H1 (cell line): ENCODE data around the gene NBAS. TPM values are rescaled to one million over a fixed set of nuclear protein-coding genes. Genes with fewer than 3 reads are reported as not detected.

ENCODE experiments used
- CTCF ChIA-PET: fragments of 300-600 bp; sonication (Branson Sonifier 250); formaldehyde crosslinking; loops from one replicate; lab custom pipeline; 2021; ENCODE audit not compliant: partially characterized antibody; lab: Charles Lee
- POLR2A ChIA-PET: fragments of 300-600 bp; sonication (Branson Sonifier 250); formaldehyde crosslinking; loops from one replicate; lab custom pipeline; 2021; ENCODE audit warnings: inconsistent platforms; ENCODE audit not compliant: partially characterized antibody; lab: Charles Lee
- DNase-seq, 2 experiments: peaks; one replicate each; pipeline versions ENCODE4 v3.0.0 to v3.0.0-alpha.2; 2010 to 2022; ENCODE audit warnings: low spot score in 2 of 2, low read depth in 1 of 2, mixed read lengths in 1 of 2
- FAIRE-seq: peaks from 2 replicates; lab custom pipeline; 2011; peaks lifted over from hg19 to GRCh38; lab: Jason Lieb, UNC
- H2AFZ ChIP-seq: 2 replicates; pipeline ENCODE4 v1.8.1; 2012; ENCODE audit warnings: low read length, inconsistent platforms
- H2AK5ac ChIP-seq: 2 replicates; pipeline ENCODE4 v1.6.1; 2013; ENCODE audit warnings: low read depth, low read length
- H2BK120ac ChIP-seq: replicated peaks from 2 replicates; pipeline ENCODE3; 2013; ENCODE audit warnings: low read depth, low read length, inconsistent platforms
- H2BK12ac ChIP-seq: 2 replicates; pipeline ENCODE4 v1.6.1; 2013; ENCODE audit warnings: low read depth, low read length
- H2BK15ac ChIP-seq: 2 replicates; pipeline ENCODE4 v1.6.1; 2013; ENCODE audit warnings: low read length
- H2BK20ac ChIP-seq: 2 replicates; pipeline ENCODE4 v1.6.1; 2013; ENCODE audit warnings: low read length
- H2BK5ac ChIP-seq: 2 replicates; pipeline ENCODE4 v1.6.1; 2013; ENCODE audit warnings: low read depth, low read length
- H3K14ac ChIP-seq: 2 replicates; pipeline ENCODE4 v1.6.1; 2013; ENCODE audit warnings: inconsistent platforms; ENCODE audit not compliant: insufficient read length
- H3K18ac ChIP-seq: 2 replicates; pipeline ENCODE4 v1.6.1; 2013; ENCODE audit warnings: low read length; ENCODE audit errors: extremely low read depth
- H3K23ac ChIP-seq: 2 replicates; pipeline ENCODE4 v1.6.1; 2013; ENCODE audit warnings: inconsistent platforms; ENCODE audit not compliant: insufficient read length
- H3K23me2 ChIP-seq: 2 replicates; pipeline ENCODE4 v1.6.1; 2013; ENCODE audit warnings: low read depth, low read length
- H3K27ac ChIP-seq: 2 replicates; pipeline ENCODE4 v1.6.1; 2011; ENCODE audit warnings: low read depth, low read length, inconsistent platforms
- H3K27me3 ChIP-seq, 4 experiments: replicated peaks in 1 of 4; 1 replicate in 1 of 4; 2 replicates in 3 of 4; pipeline versions ENCODE4 v1.6.1 to v1.8.1; 2011 to 2013; ENCODE audit warnings: low read length in 3 of 4, mild to moderate bottlenecking in 3 of 4, inconsistent platforms in 2 of 4, mixed read lengths in 2 of 4, moderate library complexity in 1 of 4; ENCODE audit not compliant: control insufficient read depth in 3 of 4, insufficient read depth in 3 of 4; ENCODE audit errors: extremely low read depth in 1 of 4
- H3K36me3 ChIP-seq, 4 experiments: 2 replicates each; pipeline versions ENCODE4 v1.6.1 to v1.8.1; 2011 to 2013; ENCODE audit warnings: mild to moderate bottlenecking in 4 of 4, low read length in 3 of 4, moderate library complexity in 2 of 4, control low read depth in 1 of 4, inconsistent platforms in 1 of 4; ENCODE audit not compliant: insufficient read depth in 4 of 4, control insufficient read depth in 2 of 4
- H3K4ac ChIP-seq: replicated peaks from 2 replicates; pipeline ENCODE3; 2013; ENCODE audit warnings: low read length, low read depth, mixed read lengths, inconsistent platforms; ENCODE audit not compliant: insufficient read length
- H3K4me1 ChIP-seq, 4 experiments: replicated peaks in 1 of 4; 1 replicate in 1 of 4; 2 replicates in 3 of 4; pipeline versions ENCODE4 v1.6.1 to v1.8.1; 2011 to 2013; ENCODE audit warnings: low read length in 3 of 4, inconsistent platforms in 2 of 4, mixed read lengths in 1 of 4; ENCODE audit not compliant: insufficient read depth in 4 of 4, control insufficient read depth in 3 of 4
- H3K4me2 ChIP-seq, 2 experiments: 2 replicates each; pipeline versions ENCODE4 v1.6.1 to v1.8.1; 2011 to 2013; ENCODE audit warnings: low read depth in 2 of 2, low read length in 2 of 2, control low read depth in 1 of 2, inconsistent platforms in 1 of 2, mild to moderate bottlenecking in 1 of 2; ENCODE audit not compliant: insufficient read depth in 1 of 2
- H3K4me3 ChIP-seq, 4 experiments: fragments of 200-600, 300-600 bp in 1 of 4; sonication (generic), shearing (Covaris generic), sonication (Bioruptor Twin) in 1 of 4; 2 replicates each; pipeline versions ENCODE4 v1.5.1 to v1.8.1; 2011 to 2016; ENCODE audit warnings: low read length in 4 of 4, low read depth in 3 of 4, control low read depth in 2 of 4, inconsistent platforms in 2 of 4, mild to moderate bottlenecking in 2 of 4, mixed read lengths in 1 of 4, moderate library complexity in 1 of 4; ENCODE audit not compliant: insufficient read depth in 2 of 4; ENCODE audit errors: extremely low read depth in 1 of 4
- H3K56ac ChIP-seq: replicated peaks from 2 replicates; pipeline ENCODE3; 2013; ENCODE audit warnings: low read depth, mild to moderate bottlenecking, mixed read lengths, low read length, inconsistent platforms; ENCODE audit not compliant: insufficient read length
- H3K79me1 ChIP-seq: 2 replicates; pipeline ENCODE4 v1.6.1; 2013; ENCODE audit warnings: low read depth, low read length, control low read depth
- H3K79me2 ChIP-seq, 2 experiments: 2 replicates each; pipeline versions ENCODE4 v1.6.1 to v1.8.1; 2012 to 2013; ENCODE audit warnings: low read length in 2 of 2, mild to moderate bottlenecking in 2 of 2, inconsistent platforms in 1 of 2; ENCODE audit not compliant: insufficient read depth in 2 of 2, control insufficient read depth in 1 of 2
- H3K9ac ChIP-seq, 4 experiments: replicated peaks in 1 of 4; 1 replicate in 1 of 4; 2 replicates in 3 of 4; pipeline versions ENCODE4 v1.6.1 to v1.8.1; 2011 to 2013; ENCODE audit warnings: low read depth in 3 of 4, low read length in 3 of 4, control low read depth in 2 of 4, mild to moderate bottlenecking in 2 of 4, moderate library complexity in 2 of 4, inconsistent platforms in 1 of 4; ENCODE audit errors: extremely low read depth in 1 of 4
- H3K9me3 ChIP-seq, 2 experiments: 2 replicates each; pipeline versions ENCODE4 v1.6.1 to v1.8.1; 2012 to 2013; ENCODE audit warnings: mild to moderate bottlenecking in 2 of 2, moderate library complexity in 2 of 2, control low read depth in 1 of 2, inconsistent platforms in 1 of 2, low read depth in 1 of 2, low read length in 1 of 2, mixed read lengths in 1 of 2; ENCODE audit not compliant: insufficient read depth in 2 of 2
- H4K20me1 ChIP-seq, 2 experiments: replicated peaks in 1 of 2; 2 replicates each; pipeline versions ENCODE3 to v1.8.1; 2011 to 2013; ENCODE audit warnings: inconsistent platforms in 2 of 2, low read length in 2 of 2, mild to moderate bottlenecking in 1 of 2; ENCODE audit not compliant: insufficient read depth in 2 of 2, control insufficient read depth in 1 of 2
- H4K5ac ChIP-seq: 2 replicates; pipeline ENCODE4 v1.6.1; 2013; ENCODE audit warnings: low read length, low read depth, mixed read lengths, inconsistent platforms; ENCODE audit not compliant: insufficient read length
- H4K8ac ChIP-seq: 2 replicates; pipeline ENCODE4 v1.8.0; 2013; ENCODE audit warnings: mild to moderate bottlenecking, moderate library complexity, low read length, inconsistent platforms; ENCODE audit not compliant: insufficient read depth; ENCODE audit errors: extremely low read depth
- H4K91ac ChIP-seq: replicated peaks from 2 replicates; pipeline ENCODE3; 2013; ENCODE audit warnings: low read length, mixed read lengths, inconsistent platforms; ENCODE audit not compliant: insufficient read length
- JUND ChIP-seq: IDR thresholded peaks from 2 replicates; pipeline ENCODE4 v1.6.1; 2011; ENCODE audit warnings: mild to moderate bottlenecking, improper control_type of control experiment, low read length
- WGBS, 2 experiments: shearing (Covaris generic) in 1 of 2; methylation state at CpG; one replicate each; pipeline versions ENCODE4 v1.1.6 to v1.1.7; 2013 to 2015; ENCODE audit warnings: low lambda C conversion rate in 2 of 2, mixed read lengths in 2 of 2, inconsistent platforms in 1 of 2, low coverage in 1 of 2, missing lambda C conversion rate in 1 of 2; ENCODE audit not compliant: insufficient replicate concordance in 2 of 2, insufficient coverage in 1 of 2, insufficient read length in 1 of 2; ENCODE audit errors: extremely low coverage in 1 of 2, missing lambda C conversion rate in 1 of 2; 5-methylcytosine and 5-hydroxymethylcytosine counted together
- polyA plus RNA-seq, 7 experiments: library from polyadenylated mRNA; depleted of rRNA in 3 of 7; stranded (reverse) in 5 of 7; unstranded in 2 of 7; fragments of >200 nt in 5 of 7; fragments of 200-250 nt in 2 of 7; gene quantifications; 1 replicate in 5 of 7; 2 replicates in 1 of 7; 4 replicates in 1 of 7; pipeline versions ENCODE4 v1.2.1 to v1.2.3, GENCODE V29; 2011 to 2013; ENCODE audit warnings: missing spikeins in 2 of 7, mixed read lengths in 2 of 7
- total RNA-seq: library from RNA; stranded (reverse); fragmentation: NEBNext Ultra II Directional; extraction: Animal tissue kit (Norgen Biotek cat#: 25700); gene quantifications from 2 replicates; pipeline ENCODE4 v1.2.1, GENCODE V29; 2021

The NBAS gene
- total and polyA plus RNA-seq, 2 of the 8 experiments (the other 6 are each of a cell fraction or from before 2014, with no cell fraction given), result 19.6 to 34.8 TPM

DNA sequence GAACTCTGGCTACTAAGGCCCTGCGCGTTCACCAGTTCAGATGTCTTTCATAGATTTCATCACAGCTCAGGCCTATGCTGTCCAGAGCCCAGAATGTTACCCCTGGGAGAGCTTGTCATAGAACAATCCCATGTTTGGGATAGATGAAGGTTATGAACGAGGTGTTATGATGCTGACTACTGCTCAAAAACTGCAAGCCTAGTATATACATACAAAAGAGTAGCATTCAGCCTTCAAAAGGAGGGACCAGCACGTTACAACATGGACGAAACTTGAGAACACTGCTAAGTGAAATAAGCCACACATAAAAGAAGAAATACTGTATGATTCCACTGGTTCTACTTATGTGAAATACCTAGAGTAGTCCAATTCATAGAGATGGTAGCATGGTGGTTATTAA lies 401.9 kb downstream of the NBAS start:
- no peak for TF ChIP-seq JUND
- Histone ChIP-seq H4K20me1 (no peaks in the 10 kb centered on the region), H3K9me3 (no peaks in the 10 kb centered on the region), H3K23ac (no peak overlapping the region), H2BK120ac (no peak overlapping the region), H4K8ac (no peak overlapping the region), H2BK15ac (no peak overlapping the region), H3K9ac (no peak overlapping the region), H3K18ac (no peak overlapping the region), H3K14ac (no peak overlapping the region), H3K4me3 (no peak overlapping the region), H4K5ac (no peak overlapping the region), H3K36me3 (no peaks in the 10 kb centered on the region), H4K91ac (no peak overlapping the region), H2BK20ac (no peak overlapping the region), H2BK5ac (no peak overlapping the region), H2AK5ac (no peak overlapping the region), H3K23me2 (no peaks in the 10 kb centered on the region), H3K27me3 (no peaks in the 10 kb centered on the region), H3K56ac (no peak overlapping the region), H3K4ac (no peak overlapping the region), H3K79me1 (no peaks in the 10 kb centered on the region), H3K27ac (no peak overlapping the region), H2AFZ (no peak overlapping the region), H3K4me2 (no peak overlapping the region), H3K4me1 (peaks cover 2 to 20% (median 11%) of the 10 kb centered on the region in 4 experiments), H3K79me2 (no peaks in the 10 kb centered on the region), H2BK12ac (no peak overlapping the region)
- no peak for DNase-seq
- POLR2A ChIA-PET, result interaction anchor here (1.0 kb wide), 1 partner anchor 432 kb away, joined by 3 read pairs; the partner anchor contains the start of gene DDX1
- no peak for FAIRE-seq
- CTCF ChIA-PET, result interaction anchor here (0.6 to 2.3 kb wide), 10 partner anchors 12 to 417 kb away, joined by 3 to 8 read pairs (median 4); no protein-coding TSS in a partner anchor
- WGBS, 2 experiments, result 92% methylated on average over 5 of the region's 5 CpGs; no CpG with 5 or more reads in 1 of the 2 experiments
